Thyroid gland (tissue), 4 donors: ENCODE measurements around the gene CYP2F1. TPM values are rescaled to one million over a fixed set of nuclear protein-coding genes. Genes with fewer than 3 reads are reported as not detected.
"Not testable (repeated sequence)": the region's sequence is repeated elsewhere in the genome, so short reads cannot be mapped to it uniquely, and the experiment has no call there.

Experiments used
- DNase-seq, 2 donors: peaks; one replicate each; pipeline ENCODE4 v3.0.0-alpha.2; 2019
- H3K27ac ChIP-seq, 3 donors: fragments of 200-600 bp; sonication (generic); 1 replicate in 2 of 3; 2 replicates in 1 of 3; pipeline ENCODE4 v1.5.1; 2016 to 2019; ENCODE audit warnings: mild to moderate bottlenecking in 1 of 3, moderate library complexity in 1 of 3
- H3K27me3 ChIP-seq: fragments of 200-600 bp; sonication (generic); one replicate; pipeline ENCODE4 v1.5.1; 2019
- H3K36me3 ChIP-seq, 2 donors: fragments of 200-600 bp; sonication (generic); one replicate each; pipeline ENCODE4 v1.5.1; 2016 to 2019
- H3K4me1 ChIP-seq, 2 donors: fragments of 200-600 bp; sonication (generic); one replicate each; pipeline ENCODE4 v1.5.1; 2017 to 2019
- H3K4me3 ChIP-seq, 3 donors: fragments of 200-600 bp; sonication (generic); replicated peaks in 1 of 3; 1 replicate in 2 of 3; 2 replicates in 1 of 3; pipeline ENCODE4 v1.5.1; 2016; ENCODE audit warnings: mild to moderate bottlenecking in 1 of 3
- H3K9me3 ChIP-seq: fragments of 200-600 bp; sonication (generic); one replicate; pipeline ENCODE4 v1.5.1; 2017
- CTCF ChIP-seq, 6 experiments: fragments of 200-600 bp in 3 of 6; fragments of 450-650 bp in 3 of 6; sonication (generic) in 3 of 6; IDR thresholded peaks; one replicate each; pipeline ENCODE4 v1.5.1; 2016 to 2019; ENCODE audit warnings: antibody characterized with exemption in 6 of 6, mild to moderate bottlenecking in 2 of 6, inconsistent platforms in 1 of 6, moderate library complexity in 1 of 6
- POLR2A ChIP-seq, 2 donors: fragments of 450-650 bp; IDR thresholded peaks; one replicate each; pipeline ENCODE4 v1.6.1; 2017; ENCODE audit warnings: antibody characterized with exemption in 2 of 2, mild to moderate bottlenecking in 2 of 2, moderate library complexity in 1 of 2
- WGBS, 2 donors: methylation state at CpG; one replicate each; pipeline ENCODE4 v1.1.5; 2017; 5-methylcytosine and 5-hydroxymethylcytosine counted together
- intact Hi-C: fragments of 100-400 bp; cut with DNase I; formaldehyde crosslinking; loops from one replicate; pipeline ENCODE4 v1.15.1; 2023
- total RNA-seq, 4 donors: library from RNA; depleted of rRNA; stranded (reverse); fragments of >200 nt; gene quantifications; one replicate each; pipeline ENCODE4 v1.2.3, GENCODE V29; 2016

The CYP2F1 gene
- total RNA-seq, 4 donors from 2014 or later = not detected

- no peak overlapping the region for H3K27ac ChIP-seq
- intact Hi-C loops = no loop called here
- TF ChIP-seq POLR2A (IDR thresholded peaks at IDR 0.05) (no peak), CTCF (IDR thresholded peaks at IDR 0.05) (no peak)
- H3K4me1 ChIP-seq = no peaks in the 10 kb centered on the region
- DNase-seq = no peak
- H3K4me3 ChIP-seq = no peak overlapping the region
- no peaks in the 10 kb centered on the region for H3K9me3 ChIP-seq
- no peaks in the 10 kb centered on the region for H3K36me3 ChIP-seq
- 73% methylated on average over 7 of the region's 7 CpGs for WGBS, 2 donors
- H3K27me3 ChIP-seq = no peaks in the 10 kb centered on the region
These were observed 1.4 kb upstream of the CYP2F1 start for GRCh38 chr19:41112728-41113290.

- no peak for DNase-seq
- intact Hi-C loops = no loop called here
- WGBS, 2 donors = 87% methylated on average over 8 of the region's 8 CpGs
- TF ChIP-seq POLR2A (IDR thresholded peaks at IDR 0.05) (no peak), CTCF (IDR thresholded peaks at IDR 0.05) (no peak)
- Histone ChIP-seq H3K27me3 (no peaks in the 10 kb centered on the region), H3K4me3 (no peak overlapping the region), H3K4me1 (no peaks in the 10 kb centered on the region), H3K36me3 (no peaks in the 10 kb centered on the region), H3K9me3 (no peaks in the 10 kb centered on the region), H3K27ac (no peak overlapping the region)
These were observed 2.0 kb downstream of the CYP2F1 start for GRCh38 chr19:41116261-41116660.

GRCh38 chr19:41120929-41121911 lies 7.0 kb downstream of the CYP2F1 start:
- WGBS, 2 donors = 84 to 88% methylated on average over 32 to 33 of the region's 41 CpGs
- intact Hi-C loops, H3K4me1 ChIP-seq, H3K27ac ChIP-seq, H3K9me3 ChIP-seq, H3K27me3 ChIP-seq, H3K4me3 ChIP-seq, H3K36me3 ChIP-seq: not testable (repeated sequence)
- DNase-seq = peak in 1 of 2 donors; percentile 7

GRCh38 chr19:41122846-41123245 lies 8.6 kb downstream of the CYP2F1 start:
- 91 to 93% methylated on average over 13 of the region's 13 CpGs for WGBS, 2 donors
- H3K27ac ChIP-seq, intact Hi-C loops, DNase-seq, H3K27me3 ChIP-seq, H3K4me1 ChIP-seq, H3K4me3 ChIP-seq, H3K36me3 ChIP-seq, H3K9me3 ChIP-seq: not testable (repeated sequence)

GRCh38 chr19:41123716-41124294 lies 9.6 kb downstream of the CYP2F1 start:
- DNase-seq = no peak
- TF ChIP-seq CTCF (IDR thresholded peaks at IDR 0.05) (no peak), POLR2A (IDR thresholded peaks at IDR 0.05) (no peak)
- intact Hi-C loops = no loop called here
- no peak overlapping the region for H3K27ac ChIP-seq
- no peaks in the 10 kb centered on the region for H3K9me3 ChIP-seq
- peaks cover 0 to 4% of the 10 kb centered on the region in 2 donors for H3K4me1 ChIP-seq
- H3K36me3 ChIP-seq = no peaks in the 10 kb centered on the region
- no peaks in the 10 kb centered on the region for H3K27me3 ChIP-seq
- 92 to 94% methylated on average over 11 of the region's 11 CpGs for WGBS, 2 donors
- no peak overlapping the region for H3K4me3 ChIP-seq

- intact Hi-C loops, H3K27me3 ChIP-seq, H3K9me3 ChIP-seq, H3K4me3 ChIP-seq, H3K27ac ChIP-seq, H3K4me1 ChIP-seq, H3K36me3 ChIP-seq, DNase-seq: not testable (repeated sequence)
- WGBS, 2 donors = 46 to 48% methylated on average over 2 of the region's 2 CpGs
- TF ChIP-seq CTCF (IDR thresholded peaks at IDR 0.05) = peak in 4 of 6 experiments; percentile 9 to 68 (median 32)
These were observed 12.6 kb downstream of the CYP2F1 start for GRCh38 chr19:41126765-41127203.

- WGBS, 2 donors = 79 to 83% methylated on average over 7 of the region's 7 CpGs
- intact Hi-C loops, H3K27me3 ChIP-seq, H3K36me3 ChIP-seq, DNase-seq, H3K27ac ChIP-seq, H3K4me1 ChIP-seq, H3K9me3 ChIP-seq, H3K4me3 ChIP-seq: not testable (repeated sequence)
These were observed 13.1 kb downstream of the CYP2F1 start for GRCh38 chr19:41127362-41127761.
